ENCODE measurements around the gene LNPK.

DNA sequence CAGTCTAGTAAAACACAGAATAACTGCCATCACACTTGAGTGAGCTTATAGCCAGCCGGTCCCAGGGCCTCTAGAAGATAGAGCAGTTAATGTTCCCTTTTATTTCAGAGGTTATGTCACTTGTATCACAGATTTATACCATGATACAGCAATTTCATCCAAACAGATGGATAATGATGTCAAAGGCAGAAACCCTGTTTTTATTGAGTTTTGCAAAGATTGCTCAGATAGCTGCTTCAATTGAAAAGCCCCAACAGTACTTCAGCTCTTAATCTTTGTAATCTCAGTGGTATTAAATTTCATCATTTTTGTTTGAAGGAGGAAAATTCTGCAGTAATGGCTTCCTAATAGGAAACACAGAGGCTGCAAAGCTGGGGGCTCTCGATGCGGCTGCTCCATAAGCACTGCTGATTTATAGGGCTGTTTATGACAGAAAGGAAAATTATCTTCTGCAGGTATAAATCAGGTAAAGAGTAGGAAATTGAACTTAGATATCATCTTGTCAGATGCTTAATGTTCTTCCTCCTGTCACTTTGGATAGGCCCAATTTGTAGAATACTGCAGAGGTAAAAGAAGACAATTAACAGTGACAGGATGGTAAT lies 112.3 kb downstream of the LNPK start:
- TF ChIP-seq USF2 (CRISPR knock-in tag; IDR thresholded peaks at IDR 0.05), result no peak
- TF ChIP-seq, protein P1, sequence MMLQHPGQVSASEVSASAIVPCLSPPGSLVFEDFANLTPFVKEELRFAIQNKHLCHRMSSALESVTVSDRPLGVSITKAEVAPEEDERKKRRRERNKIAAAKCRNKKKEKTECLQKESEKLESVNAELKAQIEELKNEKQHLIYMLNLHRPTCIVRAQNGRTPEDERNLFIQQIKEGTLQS (CRISPR knock-in tag; conservative IDR thresholded peaks at IDR 0.05), result no peak
- no peak for TF ChIP-seq NFATC4 (CRISPR knock-in tag; IDR thresholded peaks at IDR 0.05)
- TF ChIP-seq CTCF (IDR thresholded peaks at IDR 0.05), result no peak
- TF ChIP-seq JUN (CRISPR knock-in tag; IDR thresholded peaks at IDR 0.05), result no peak
- no peak for TF ChIP-seq MXD4 (CRISPR knock-in tag; IDR thresholded peaks at IDR 0.05; ENCODE audit: borderline replicate concordance)
- TF ChIP-seq OVOL2 (CRISPR knock-in tag; IDR thresholded peaks at IDR 0.05; ENCODE audit: borderline replicate concordance), result no peak
- no peak for TF ChIP-seq CREB1 (CRISPR knock-in tag; IDR thresholded peaks at IDR 0.05)
- no peak for TF ChIP-seq FOXJ3 (CRISPR knock-in tag; IDR thresholded peaks at IDR 0.05; ENCODE audit: borderline replicate concordance)
- TF ChIP-seq, protein P2, sequence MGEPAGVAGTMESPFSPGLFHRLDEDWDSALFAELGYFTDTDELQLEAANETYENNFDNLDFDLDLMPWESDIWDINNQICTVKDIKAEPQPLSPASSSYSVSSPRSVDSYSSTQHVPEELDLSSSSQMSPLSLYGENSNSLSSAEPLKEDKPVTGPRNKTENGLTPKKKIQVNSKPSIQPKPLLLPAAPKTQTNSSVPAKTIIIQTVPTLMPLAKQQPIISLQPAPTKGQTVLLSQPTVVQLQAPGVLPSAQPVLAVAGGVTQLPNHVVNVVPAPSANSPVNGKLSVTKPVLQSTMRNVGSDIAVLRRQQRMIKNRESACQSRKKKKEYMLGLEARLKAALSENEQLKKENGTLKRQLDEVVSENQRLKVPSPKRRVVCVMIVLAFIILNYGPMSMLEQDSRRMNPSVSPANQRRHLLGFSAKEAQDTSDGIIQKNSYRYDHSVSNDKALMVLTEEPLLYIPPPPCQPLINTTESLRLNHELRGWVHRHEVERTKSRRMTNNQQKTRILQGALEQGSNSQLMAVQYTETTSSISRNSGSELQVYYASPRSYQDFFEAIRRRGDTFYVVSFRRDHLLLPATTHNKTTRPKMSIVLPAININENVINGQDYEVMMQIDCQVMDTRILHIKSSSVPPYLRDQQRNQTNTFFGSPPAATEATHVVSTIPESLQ (CRISPR knock-in tag; IDR thresholded peaks at IDR 0.05), result no peak
- TF ChIP-seq ETV6 (CRISPR knock-in tag; IDR thresholded peaks at IDR 0.05), result no peak

Data from WTC11 (cell line).